HTERT RPE-1 (cell line): Measurements from ENCODE around the gene NECAB3.

Experiments
- in situ Hi-C: fragments of 300-500 bp; cut with MboI; formaldehyde crosslinking; loops from 4 replicates; pipeline ENCODE4 v1.14.3; 2020; ENCODE audit warnings: low sequenced_read_pairs

The NECAB3 gene

DNA sequence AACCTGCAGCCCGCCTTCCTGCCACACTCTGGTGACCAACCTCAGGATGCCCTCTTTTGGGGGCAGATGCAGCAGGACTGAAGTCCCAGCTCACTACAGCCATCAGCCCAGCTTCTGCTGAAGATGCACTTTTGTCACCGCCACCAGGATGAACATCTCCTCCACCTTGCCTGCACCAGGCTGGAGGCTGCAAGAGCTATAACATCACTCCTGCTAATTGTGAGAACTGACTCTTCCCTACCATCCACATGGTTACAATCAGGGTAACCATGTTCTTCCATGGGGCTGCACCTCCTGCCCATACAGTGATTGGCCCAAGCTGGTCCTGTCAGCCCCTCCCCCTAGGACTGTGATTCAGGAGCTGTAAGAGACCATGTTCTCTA, 9.5 kb downstream of the NECAB3 start:
- in situ Hi-C loops, result no loop called here

DNA sequence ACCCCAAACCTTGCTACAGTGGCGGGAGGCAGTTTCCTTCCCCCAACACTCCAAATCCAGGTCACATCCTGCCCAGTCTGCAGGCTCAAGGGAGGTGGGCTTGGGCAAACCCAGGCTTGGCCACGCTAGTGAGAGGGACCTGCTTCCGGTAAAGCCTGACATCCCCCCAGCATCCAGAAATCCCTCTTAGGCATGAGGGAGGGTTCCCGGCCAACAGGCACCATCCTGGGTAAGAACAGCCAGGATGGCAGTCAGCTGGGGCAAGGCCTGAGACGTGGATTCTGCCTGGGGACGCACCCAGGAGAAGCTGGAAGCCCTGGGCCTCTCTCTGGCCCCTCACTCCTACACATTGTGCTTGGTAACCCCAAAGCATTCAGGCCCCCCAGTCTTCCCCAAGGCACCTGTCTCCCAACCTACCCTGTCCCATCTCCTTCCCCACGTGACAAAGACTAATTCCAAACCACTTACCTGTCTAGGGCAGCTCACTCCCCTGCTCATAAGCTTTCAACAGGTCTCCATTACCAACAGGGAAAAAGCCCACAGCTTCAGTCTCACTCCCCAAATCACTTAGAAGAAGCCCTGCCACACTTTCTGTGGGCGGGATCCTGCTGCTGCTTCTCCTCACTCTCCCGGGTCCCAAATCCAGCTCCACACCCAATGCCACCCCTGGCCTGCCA, 10.0 kb downstream of the NECAB3 start:
- in situ Hi-C loops, result no loop called here

DNA sequence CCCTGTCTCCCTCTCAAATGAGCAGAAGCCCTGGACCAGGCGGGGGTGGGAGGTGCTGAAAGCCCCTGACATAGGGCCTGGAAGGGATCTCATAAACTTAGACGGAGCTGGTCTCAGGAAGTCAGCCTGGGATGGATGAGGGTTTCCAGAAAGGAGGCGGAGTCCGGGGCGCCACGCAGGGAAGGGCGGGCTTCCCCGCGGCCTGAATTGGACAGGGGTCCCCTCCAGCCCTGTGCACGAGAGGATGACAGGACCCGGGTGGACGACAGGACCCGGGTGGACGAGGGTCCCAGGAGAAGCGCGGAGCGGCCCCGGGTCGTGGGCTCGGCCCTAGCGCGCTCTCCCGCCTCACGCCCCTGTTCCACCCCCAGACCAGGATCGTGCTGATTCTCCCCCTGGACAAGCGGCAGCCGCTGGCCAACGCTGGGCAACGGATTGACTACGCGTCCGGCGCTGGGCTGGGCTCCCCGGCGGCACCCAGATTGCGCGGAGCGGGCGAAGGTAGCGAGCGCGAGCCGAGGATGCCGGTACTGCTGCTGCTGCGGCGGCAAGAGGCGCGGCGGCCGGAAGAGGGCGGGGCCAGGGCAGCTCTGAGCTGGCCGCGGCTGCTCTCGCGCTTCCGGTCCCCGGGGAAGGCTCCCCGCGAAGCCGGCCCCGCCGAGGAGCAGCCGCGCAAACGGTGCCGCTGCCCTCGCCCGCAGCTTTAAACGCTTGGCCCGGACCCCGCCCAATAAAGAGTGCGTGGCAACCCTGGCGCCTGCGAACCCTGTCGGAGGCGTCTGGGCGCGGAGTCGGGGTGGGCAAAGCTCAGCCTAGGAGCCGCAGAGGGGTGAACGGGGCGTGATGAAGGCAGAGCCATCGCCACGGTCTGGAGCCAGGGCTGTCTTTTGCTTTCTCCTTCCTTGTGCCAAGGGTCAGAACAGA, 10.8 kb downstream of the NECAB3 start:
- in situ Hi-C loops, result no loop called here

DNA sequence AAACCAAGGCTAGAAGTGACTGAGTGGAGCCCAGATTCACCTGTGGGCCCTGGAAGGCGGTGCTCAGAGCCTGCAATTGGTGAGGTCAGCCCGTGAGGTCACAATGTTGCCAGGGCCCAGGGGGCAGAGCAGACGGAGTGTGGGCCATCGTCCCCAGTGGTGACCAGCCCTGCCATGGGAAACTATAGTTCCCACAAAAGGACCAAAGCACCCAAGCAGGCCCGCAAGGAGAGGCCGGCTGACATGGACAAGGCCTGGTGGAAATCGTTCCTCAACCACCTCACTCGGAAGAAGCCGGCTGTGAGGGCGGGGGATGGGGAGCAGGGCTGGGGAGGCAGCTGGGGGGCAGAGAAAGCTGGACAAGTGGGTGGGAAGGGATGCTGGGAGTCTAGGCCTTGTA, 12.1 kb downstream of the NECAB3 start, which contains the start of gene C20orf144:
Gene C20orf144, plus strand, starts transcription at position 156 of the 400 bp plus-strand sequence. Its CDS starts 19 bp downstream, at position 175.
- in situ Hi-C loops, result no loop called here

DNA sequence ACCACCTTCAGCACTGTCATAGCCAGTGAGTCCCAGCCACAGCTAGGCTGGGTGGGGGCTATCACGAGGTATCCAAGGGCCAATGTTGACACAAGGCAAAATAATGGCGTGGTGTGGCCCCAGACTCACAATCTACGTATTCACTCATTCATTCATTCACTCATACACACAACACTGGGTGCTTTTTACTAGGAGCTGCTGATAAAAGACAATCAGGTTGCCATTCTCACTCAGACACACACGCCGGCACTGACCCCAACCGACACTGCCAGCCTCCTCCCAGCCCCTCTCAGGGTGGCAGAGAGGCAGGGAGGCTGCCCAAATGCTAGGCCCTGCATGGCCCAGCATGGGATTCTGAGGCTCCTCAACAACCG, 13.6 kb downstream of the NECAB3 start:
- in situ Hi-C loops, result no loop called here

DNA sequence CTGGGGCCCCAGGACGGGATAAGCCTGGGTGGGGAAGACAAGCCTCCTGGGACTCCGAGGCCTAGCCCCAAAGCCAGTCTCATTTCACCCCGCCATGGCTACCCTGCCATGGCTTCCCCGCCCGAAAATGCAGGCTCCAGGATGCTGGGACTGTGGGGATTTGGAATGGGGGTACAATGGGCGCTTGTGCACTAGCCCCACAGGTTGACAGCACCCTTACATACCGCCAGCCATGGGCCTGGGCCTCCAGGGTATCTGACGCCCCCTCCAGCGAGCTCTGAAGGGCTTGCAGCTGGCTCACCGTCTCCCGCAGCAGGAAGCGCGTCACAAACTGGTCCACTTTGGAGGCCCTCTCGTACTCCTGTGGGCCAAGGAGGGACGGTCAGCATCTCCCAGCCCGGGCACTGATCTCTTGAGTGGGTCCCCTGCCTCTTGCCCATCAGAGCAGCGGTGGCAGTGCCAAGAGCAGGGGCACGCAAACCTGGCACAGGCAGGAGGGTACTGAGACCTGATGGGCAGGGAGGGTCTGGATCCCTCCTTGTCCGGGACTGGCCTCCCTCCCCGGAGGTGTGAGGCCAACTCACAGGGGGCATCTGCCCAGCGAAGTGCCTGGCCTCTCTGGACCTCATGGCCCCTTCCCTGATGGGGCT, 14.1 kb downstream of the NECAB3 start:
- in situ Hi-C loops, result no loop called here

DNA sequence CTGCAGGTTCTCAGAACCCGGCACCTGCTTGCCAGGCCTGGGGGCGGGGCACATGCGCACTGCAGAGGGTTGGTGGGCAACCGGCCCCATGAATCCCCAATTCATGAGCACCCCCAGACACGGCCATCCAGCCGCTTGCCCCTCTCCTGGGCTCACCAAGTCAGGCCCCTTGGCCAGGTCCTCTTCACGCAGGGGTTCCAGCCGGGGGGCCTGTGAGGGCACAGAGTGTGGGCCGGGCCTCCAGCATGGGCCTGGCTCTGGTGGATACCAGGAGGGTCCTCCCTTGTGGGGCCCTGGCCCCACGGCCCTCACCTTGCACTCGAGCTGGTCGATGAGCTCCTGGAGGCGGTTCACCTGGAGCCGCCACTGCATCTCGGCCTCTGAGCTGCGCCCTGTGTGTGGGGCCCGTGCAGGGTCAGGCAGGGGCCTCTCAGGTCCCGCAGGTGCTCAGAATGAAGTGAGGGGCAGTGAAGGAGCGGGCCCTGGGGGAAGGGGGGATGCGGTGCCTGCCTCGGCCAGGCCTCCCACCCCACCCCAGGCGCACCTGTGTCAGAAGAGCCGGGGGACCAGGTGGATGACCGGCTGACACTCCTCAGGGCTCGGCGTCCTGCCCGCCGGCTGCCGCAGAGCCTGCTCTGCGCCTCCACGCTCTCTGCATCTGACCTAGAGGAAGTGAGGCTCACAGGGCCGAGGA, 14.7 kb downstream of the NECAB3 start:
- in situ Hi-C loops, result no loop called here

DNA sequence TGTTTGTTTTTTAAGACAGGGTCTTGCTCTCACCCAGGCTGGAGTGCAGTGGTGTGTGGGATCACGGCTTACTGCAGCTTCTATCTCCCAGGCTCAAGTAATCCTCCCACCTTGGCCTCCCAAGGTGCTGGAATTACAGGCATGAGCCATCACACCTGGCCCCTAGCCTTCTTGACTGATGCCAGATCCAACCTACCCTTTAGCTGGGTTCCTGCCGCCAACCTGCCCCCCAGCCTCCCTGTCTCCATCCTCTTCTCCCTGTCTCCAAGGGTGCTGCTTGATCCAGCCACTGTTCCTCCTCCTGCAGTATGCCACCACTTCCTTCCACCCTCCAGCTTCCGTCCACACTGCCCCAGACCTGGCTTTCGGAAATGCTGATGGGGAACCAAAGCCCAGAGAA, 15.3 kb downstream of the NECAB3 start:
- in situ Hi-C loops, result no loop called here

DNA sequence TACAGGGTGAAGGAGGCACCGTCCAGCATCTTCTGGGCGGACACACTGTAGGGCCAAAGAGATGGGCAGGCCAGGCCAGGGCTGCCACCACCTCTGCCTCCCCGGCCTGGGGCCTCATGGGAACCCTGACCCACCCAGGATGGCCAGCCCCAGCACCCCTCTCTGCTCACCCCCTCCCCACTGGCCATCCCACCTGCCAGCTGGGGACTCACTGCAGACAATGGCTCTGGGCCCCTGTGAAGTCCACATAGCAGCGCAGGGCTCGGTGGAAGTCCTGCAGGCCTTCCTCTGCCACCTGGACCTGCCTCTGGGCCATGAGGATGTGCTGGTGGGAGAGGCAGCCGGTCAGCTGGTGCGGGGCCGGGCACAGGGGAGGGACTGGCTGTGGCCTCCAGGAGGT, 15.7 kb downstream of the NECAB3 start:
- in situ Hi-C loops, result no loop called here

DNA sequence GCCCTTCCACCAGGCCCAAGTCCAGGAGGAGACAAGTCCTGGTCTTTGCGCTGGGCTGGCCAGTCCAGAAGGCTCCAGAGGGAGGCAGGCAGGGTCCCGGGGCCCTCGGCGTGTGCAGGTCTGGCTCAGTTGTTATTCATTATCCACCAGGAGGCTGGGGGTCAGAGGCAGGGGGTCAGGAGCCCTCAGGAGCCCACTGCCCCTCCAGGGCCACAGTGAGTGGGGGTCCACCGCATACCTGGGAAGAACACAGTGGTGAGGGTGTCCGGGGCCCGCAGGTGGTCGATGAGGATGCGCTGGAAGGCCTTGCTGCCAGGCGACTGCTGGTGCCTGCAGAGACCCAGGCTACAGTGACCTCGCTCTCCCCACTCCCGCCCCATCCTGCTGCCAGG, 16.5 kb downstream of the NECAB3 start:
- in situ Hi-C loops, result no loop called here

DNA sequence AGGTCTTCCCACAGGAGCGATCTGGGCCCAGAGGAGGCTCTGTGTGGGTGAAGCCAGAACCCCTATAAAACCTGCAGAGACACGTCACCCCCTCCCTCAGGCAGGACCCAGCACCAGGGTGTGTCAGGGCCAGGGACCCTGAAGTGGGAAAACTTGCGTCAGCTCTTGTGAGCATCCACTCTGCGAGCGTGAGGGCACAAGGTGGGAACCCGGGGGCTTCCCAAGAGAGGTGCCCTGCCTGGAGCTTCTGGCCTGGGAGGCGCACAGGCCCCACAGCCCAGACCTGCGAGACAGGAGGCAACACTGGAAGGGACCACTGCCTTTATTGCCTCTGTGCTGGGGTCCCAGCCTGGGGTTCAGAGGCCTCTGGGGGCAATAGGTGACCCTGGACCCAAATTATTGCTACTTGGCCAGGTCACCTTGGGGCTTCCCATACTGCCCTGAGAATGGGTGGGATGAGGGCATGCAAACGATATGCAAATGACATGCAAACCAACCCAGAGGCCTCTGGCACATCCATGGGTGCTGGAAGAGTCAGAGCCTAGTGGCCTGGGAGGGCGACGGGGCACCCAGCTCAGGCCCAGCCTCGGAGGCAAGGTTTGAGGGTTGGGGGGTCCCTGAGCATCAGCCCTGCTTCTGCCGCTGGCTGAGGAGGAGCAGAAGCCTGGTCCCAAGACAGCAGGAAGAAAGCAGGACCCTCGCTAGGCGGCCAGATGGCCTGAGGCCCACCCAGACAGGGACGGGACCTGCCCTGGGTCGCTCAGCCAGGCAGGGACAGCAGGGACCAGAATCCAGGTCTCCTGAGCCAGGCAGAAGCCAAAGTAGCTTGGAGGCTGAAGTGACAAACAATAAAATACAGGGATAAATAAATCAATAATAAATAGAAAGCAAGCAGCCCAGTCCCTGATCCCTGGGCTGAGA, 17.2 kb downstream of the NECAB3 start:
- in situ Hi-C loops, result no loop called here

DNA sequence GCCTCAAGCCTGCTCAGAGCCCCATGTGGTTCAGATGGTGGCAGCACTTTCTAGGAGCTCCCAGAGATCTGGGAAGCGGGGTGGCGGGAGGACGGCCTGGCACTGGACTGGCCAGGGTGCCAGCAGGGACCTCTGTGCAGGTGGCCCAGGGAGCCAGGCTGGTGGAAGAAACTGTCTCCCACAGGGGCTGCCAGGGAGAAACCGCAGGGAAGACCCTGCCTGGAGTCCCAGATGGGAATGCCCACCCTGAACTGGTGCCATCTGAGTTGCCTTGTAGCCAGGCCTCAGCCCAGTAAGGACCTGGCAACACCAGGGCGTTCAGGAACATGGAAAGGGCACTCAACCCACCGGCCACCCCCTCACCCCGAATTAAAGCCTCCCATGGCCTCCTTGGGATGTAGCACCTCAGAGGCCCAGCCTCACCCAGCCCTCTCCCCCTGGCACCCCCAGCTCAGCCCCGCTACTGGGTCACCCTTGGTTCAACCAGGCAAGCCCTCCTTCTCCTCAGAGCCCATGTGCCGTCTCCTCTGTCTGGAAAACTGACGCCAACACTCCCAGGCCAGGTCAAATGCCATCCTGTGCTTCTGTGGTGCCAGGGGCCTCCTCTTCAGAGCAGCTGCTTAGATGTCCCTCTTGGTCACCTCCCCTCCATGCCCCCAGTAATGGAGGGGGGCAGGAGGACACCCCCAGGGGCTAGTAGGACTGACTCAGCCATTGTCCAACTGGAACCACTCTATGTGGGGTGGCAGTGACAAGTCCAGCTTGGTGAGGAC, 18.0 kb downstream of the NECAB3 start:
- in situ Hi-C loops, result no loop called here

DNA sequence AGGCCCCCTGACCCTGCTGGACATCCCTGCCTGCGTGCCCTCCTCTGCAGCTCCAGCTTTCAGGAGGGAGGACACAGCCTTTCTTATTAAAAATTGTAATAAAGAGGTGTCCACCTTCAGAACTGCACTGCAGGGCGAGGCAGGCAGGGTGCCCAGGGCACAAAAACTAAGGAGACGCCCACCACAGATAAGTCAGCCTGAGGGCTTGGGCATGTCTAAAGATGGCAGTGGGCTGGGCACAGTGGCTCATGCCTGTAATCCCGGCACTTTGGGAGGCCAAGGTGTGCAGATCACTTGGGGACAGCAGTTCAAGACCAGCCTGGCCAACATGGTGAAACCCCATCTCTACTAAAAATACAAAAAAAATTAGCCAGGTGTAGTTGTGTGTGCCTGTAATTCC, 19.1 kb downstream of the NECAB3 start:
- in situ Hi-C loops, result no loop called here

DNA sequence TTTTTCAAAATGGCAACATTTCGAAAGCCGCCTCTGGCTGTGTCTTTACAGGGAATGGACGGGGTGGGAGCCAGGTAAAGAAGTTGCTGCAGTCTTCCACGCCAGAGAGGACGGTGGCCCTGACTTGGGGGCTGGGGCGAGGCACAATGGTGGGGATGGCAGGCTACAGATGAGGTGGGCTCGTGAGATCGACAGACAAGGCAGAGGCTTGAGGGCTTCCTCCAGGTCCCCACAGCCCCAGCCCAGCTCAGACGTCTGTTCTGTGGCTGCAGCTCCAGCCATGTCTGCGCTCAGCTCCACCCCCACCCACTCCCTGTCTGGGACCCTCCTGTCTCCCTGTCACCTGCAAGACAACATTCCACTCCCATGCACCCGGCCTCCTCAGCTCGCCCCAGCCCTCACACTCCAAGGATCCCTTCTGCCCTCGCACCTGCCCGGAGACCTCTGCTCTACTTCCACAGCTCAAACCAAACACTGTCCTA, 19.5 kb downstream of the NECAB3 start:
- in situ Hi-C loops, result no loop called here

DNA sequence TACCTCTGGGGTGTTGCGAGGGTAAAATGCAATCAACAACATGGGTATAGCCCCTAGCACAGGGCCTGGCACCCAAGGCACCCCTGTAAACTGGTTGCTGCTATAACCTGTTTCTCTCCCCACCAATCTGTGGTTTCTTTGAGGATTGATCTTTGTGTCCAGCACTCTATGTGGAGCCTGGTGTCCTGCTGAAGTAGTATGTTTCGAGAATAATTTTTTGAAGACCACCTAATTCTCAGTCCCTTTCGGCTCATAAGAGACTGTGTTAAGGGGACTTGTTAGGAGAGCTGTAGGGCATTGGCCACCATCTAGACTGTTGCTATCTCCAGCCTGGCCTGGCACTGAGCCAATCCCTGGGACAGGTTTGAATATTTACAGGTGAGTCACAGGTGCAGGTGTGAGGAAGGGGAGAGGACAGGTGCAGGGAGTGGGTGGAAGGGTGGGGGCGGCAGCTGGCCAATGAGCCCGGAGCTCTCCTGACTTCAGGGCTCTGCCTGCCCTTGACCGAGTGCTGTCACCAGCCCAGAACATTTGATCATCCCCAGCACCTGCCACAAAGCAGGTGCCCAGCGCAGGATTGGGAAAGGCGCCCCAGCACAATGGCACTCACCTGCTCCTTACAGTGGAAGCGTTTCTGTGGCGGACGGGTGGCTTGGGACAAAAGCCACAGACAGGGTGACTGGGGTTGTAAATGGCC, 20.2 kb downstream of the NECAB3 start:
- in situ Hi-C loops, result no loop called here

DNA sequence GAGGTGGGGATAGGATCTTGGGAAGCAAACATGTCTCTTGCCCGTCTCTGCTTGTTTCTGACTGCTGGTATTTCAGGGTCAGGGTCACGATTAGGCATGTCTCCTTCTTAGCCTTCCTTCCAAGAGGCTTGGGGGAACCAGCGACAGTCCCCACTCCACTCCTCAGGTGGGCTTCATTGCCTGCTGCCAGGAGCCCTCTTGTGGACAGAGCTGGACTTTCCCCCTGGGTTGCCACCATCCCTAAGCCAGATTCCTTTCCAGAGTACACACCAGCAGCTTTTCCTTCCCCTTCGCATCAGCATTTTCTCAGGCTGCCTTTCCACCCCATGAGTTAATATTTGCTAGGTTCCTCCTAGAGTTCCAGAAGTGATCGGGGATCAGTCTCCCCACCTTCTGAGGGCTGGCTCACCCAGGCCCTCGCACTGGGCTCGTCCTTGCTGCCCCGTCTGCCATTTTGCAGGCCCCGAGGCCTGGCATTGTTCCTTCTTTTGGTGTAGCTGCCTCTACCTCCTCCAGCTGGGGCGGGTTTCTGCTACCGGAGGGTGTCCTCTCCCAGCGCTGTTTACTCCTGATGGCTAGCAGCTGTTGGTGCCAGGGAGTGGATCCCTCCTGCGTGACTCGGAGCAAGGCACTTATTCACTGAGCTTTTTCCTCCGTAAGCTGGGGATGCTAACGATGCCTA, 20.9 kb downstream of the NECAB3 start:
- in situ Hi-C loops, result no loop called here

DNA sequence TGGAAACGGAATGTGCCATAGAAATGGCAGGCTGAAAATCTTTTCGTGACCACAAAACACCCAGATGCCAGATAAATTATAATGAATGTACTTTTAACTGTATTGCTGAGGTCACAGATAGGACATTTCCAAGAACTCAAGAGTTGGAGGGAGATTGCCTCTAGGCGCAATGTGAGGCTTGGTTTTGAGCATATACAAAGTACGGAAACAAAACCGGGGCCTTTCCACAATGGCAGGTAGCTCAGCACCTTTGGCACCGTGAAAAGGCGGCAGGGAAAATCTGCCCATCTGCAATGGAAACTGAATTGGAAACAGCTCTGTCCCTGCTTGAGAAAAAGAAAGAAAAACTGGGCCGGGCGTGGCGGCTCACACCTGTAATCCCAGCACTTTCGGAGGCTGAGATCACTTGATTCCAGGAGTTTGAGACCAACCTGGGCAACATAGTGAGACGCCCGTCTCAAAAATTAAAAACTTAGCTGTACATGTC, 22.6 kb downstream of the NECAB3 start:
- in situ Hi-C loops, result no loop called here
